ENCODE data around the gene COL9A2.
A peak's percentile ranks its signal among the peaks of the same experiment; 100 is the strongest.

The COL9A2 gene

DNA sequence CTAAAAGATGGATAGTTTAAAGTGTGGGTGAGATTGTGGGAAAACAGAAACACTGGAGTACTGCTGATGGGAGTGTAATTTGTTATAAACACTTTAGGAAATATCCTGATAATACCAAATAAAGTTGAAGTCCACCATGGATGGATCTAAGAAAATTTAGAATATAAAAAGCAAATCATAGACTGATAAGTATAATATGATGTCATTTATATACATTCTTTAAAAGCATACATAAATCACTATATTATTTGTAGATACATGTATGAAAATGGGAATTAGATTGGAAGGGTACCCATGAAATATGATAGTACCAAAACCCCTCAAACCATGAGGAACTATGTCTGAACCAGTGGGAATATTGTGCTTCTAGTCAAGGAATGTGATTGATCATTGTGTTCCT lies 51.2 kb downstream of the COL9A2 start:
- no peak overlapping the region for H3K4me3 ChIP-seq (ENCODE audit: low read depth, low read length)
- DNase-seq (ENCODE audit: low read depth) = no peak
- TF ChIP-seq, protein P1, sequence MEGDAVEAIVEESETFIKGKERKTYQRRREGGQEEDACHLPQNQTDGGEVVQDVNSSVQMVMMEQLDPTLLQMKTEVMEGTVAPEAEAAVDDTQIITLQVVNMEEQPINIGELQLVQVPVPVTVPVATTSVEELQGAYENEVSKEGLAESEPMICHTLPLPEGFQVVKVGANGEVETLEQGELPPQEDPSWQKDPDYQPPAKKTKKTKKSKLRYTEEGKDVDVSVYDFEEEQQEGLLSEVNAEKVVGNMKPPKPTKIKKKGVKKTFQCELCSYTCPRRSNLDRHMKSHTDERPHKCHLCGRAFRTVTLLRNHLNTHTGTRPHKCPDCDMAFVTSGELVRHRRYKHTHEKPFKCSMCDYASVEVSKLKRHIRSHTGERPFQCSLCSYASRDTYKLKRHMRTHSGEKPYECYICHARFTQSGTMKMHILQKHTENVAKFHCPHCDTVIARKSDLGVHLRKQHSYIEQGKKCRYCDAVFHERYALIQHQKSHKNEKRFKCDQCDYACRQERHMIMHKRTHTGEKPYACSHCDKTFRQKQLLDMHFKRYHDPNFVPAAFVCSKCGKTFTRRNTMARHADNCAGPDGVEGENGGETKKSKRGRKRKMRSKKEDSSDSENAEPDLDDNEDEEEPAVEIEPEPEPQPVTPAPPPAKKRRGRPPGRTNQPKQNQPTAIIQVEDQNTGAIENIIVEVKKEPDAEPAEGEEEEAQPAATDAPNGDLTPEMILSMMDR (IDR thresholded peaks at IDR 0.05; ENCODE audit: control insufficient read depth, extremely low read depth, insufficient read depth) = no peak

DNA sequence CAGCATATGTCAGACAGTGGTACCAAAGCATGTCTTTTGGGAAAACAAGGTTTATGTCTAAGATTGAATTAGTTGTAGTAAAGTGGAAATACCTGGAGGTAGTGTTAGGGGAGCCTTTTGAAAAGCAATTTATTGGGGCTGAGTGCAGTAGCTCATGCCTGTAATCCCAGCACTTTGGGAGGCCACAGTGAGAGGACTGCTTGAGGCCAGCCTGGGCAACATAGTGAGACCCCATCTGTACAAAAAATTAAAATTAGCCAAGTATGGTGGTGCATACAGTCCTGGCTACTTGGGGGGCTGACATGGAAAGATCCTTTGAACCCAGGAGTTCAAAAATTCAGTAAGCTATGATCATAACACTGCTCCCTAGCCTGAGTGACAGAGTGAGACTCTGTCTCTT lies 51.8 kb downstream of the COL9A2 start:
- DNase-seq (ENCODE audit: low read depth) = no peak
- TF ChIP-seq, protein P1 (IDR thresholded peaks at IDR 0.05; ENCODE audit: control insufficient read depth, extremely low read depth, insufficient read depth) = no peak
- no peak overlapping the region for H3K4me3 ChIP-seq (ENCODE audit: low read depth, low read length)

DNA sequence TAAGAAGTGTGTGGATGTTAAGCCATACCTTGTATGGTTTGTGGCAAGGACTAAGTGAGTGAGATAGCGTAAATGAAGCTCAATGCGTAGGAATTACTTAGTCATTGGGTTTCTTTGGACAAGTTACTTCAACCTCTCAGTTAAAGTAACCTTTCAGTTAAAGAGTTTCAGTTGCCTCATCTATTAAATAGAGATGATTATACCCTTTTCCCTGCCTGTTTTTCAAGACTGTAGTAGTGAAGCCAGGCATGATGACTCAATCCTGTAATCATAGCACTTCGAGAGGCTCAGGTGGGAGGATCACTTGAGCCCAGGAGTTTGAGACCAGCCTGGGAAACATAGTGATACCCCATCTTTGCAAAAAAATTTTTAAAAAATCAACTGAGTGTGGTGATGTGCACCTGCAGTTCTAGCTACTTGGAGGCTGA lies 52.7 kb downstream of the COL9A2 start:
- TF ChIP-seq, protein P1 (IDR thresholded peaks at IDR 0.05; ENCODE audit: control insufficient read depth, extremely low read depth, insufficient read depth) = no peak
- no peak overlapping the region for H3K4me3 ChIP-seq (ENCODE audit: low read depth, low read length)
- DNase-seq (ENCODE audit: low read depth) = no peak

DNA sequence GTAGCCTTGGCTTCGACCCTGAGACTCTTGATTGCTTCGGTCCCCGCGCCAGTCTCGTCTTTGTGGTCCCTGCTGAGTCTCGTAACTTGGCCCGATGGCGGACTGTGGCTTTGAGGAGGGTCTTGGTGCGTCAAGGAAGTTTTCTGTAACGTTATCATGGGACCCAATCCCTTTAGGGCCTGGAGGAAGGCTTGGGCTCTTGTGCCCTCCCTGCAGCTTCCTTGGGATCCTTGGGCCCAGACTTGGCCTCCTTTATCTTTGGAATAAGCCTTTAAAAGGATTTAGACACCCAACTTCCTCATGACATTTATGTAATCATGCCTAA lies 58.7 kb downstream of the COL9A2 start:
- DNase-seq (ENCODE audit: low read depth) = no peak
- H3K4me3 ChIP-seq (ENCODE audit: low read depth, low read length) = peak overlapping the region; percentile 100

DNA sequence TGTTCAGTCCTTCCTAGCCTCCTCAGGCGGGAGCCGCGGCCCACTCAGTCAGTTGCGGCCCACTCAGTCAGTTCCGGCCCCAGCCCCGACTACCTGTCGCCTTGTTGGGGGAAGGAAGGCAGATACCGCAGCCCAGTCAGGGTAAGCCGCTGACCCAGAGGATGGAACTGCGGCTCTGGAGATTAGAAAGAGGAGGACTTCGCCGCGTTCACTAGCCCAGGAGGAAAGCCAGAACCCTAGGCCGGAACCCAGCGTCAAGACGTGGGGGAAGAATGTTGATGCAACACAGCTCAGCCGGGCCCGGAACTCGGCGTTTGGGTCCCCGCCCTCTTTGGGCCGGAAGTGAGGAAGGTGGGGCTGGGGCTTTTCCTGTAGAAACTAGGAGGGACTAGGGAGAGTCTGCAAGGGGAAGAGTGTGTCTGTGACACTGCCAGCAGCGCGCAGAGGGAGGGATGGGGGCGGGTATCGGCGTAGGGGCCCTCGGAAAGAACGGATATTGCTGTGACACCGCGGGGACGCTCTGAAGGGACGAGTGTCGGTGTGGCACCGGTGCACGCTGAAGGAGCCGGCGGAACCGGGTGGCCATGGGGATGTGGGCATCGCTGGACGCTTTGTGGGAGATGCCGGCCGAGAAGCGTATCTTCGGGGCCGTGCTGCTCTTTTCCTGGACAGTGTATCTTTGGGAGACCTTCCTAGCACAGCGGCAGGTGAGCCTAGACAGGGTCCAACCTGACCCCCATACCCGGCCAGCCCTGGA lies 59.2 kb downstream of the COL9A2 start, which contains the start of gene ZMPSTE24:
Gene ZMPSTE24, plus strand, starts transcription at position 549 of the 757 bp plus-strand sequence. Its CDS starts 36 bp downstream, at position 585.
- peak; percentile 97 for DNase-seq (ENCODE audit: low read depth)
- TF ChIP-seq, protein P1 (IDR thresholded peaks at IDR 0.05; ENCODE audit: control insufficient read depth, extremely low read depth, insufficient read depth) = no peak

More for the DNA sequence above, 58.7 kb downstream of the COL9A2 start:
- TF ChIP-seq, protein P1 (IDR thresholded peaks at IDR 0.05; ENCODE audit: control insufficient read depth, extremely low read depth, insufficient read depth) = no peak

DNA sequence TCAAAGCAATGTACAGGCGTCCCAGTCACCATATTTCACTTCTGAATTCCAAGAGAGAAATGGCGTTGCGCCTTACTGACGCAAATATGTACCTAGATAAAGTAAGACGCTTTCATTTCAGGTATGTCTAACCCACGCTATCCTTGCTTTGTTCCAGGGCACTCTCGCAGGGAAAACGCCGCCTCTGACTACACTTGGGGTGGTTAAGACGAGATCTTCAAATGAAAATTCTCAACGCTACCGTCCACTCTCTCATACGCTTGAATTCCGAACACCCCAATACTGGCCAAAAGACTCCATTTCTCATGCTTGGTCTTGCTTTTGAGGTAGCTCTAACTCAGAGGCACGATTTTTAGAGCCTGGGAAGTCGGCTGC lies 59.8 kb downstream of the COL9A2 start:
- DNase-seq (ENCODE audit: low read depth) = peak; percentile 23
- H3K4me3 ChIP-seq (ENCODE audit: low read depth, low read length) = peak overlapping the region; percentile 100
- TF ChIP-seq, protein P1 (IDR thresholded peaks at IDR 0.05; ENCODE audit: control insufficient read depth, extremely low read depth, insufficient read depth) = no peak

More for the DNA sequence above, 59.2 kb downstream of the COL9A2 start, which contains the start of gene ZMPSTE24:
- peak within 1 kb of the TSS; percentile 100 for H3K4me3 ChIP-seq (ENCODE audit: low read depth, low read length)

All from LNCaP clone FGC (cell line).